BJ (cell line): Measurements from ENCODE around the gene DSP. TPM values are rescaled to one million over a fixed set of nuclear protein-coding genes. Genes with fewer than 3 reads are reported as not detected.

ENCODE experiments used
- CTCF ChIA-PET: fragments of 350-600 bp; formaldehyde crosslinking; extraction: SDS; loops from one replicate; lab custom pipeline; 2021; ENCODE audit warnings: antibody characterized with exemption, inconsistent platforms; lab: Yijun Ruan, JAX
- POLR2A ChIA-PET: fragments of 300-600 bp; sonication (Branson Sonifier 250); formaldehyde crosslinking; extraction: SDS; loops from one replicate; lab custom pipeline; 2021; ENCODE audit warnings: antibody characterized with exemption; lab: Charles Lee
- DNase-seq: peaks from one replicate; pipeline ENCODE4 v3.0.0-alpha.2; 2011; ENCODE audit warnings: low read depth
- H3K27me3 ChIP-seq: 2 replicates; pipeline ENCODE4 v1.6.0; 2011; ENCODE audit warnings: low read length; ENCODE audit not compliant: control insufficient read depth, insufficient read depth
- H3K36me3 ChIP-seq: 2 replicates; pipeline ENCODE4 v1.5.1; 2011; ENCODE audit warnings: low read length; ENCODE audit not compliant: control insufficient read depth, insufficient read depth
- H3K4me3 ChIP-seq: 2 replicates; pipeline ENCODE4 v1.5.1; 2011; ENCODE audit warnings: low read depth, mild to moderate bottlenecking, control low read depth, low read length
- polyA plus RNA-seq: library from polyadenylated mRNA; depleted of rRNA; stranded (reverse); fragments of >200 nt; gene quantifications from 2 replicates; pipeline ENCODE4 v1.2.3, GENCODE V29; 2011
- TF ChIP-seq, protein P1 (sequence below): IDR thresholded peaks from 2 replicates; pipeline ENCODE4 v1.5.1; 2011; ENCODE audit warnings: low read depth, mild to moderate bottlenecking, control low read depth, inconsistent platforms, low read length, moderate library complexity; ENCODE audit not compliant: insufficient read depth

DSP gene
- polyA plus RNA-seq, 1 experiment = 11.0 TPM

DNA sequence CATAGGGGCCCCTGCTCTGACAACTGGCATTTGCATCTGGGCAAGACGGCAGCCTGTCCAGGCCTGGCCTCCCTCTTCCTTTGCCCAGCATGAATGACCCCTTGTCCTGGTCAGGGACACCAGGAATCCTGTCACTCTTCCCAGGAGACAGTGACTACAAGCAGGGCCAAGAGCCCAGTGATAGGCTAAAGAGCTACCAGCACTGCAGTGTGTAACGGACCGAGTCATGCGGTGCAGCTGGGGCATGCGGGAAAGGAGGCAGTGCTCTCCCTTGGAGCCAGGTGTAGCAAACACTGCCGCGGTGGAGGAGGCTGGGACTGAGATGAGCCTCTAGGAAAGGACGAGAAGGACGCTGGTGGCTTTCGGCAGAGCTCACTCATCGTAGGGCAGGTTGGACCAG is 38.7 kb upstream of the DSP start:
- ChIA-PET CTCF (interaction anchor here (0.8 to 1.7 kb wide), 2 partner anchors 11 to 25 kb away, joined by 3 read pairs; no protein-coding TSS in a partner anchor), POLR2A (no interaction called here)
- Histone ChIP-seq H3K4me3 (no peak overlapping the region), H3K27me3 (no peaks in the 10 kb centered on the region), H3K36me3 (no peaks in the 10 kb centered on the region)
- TF ChIP-seq, protein P1, sequence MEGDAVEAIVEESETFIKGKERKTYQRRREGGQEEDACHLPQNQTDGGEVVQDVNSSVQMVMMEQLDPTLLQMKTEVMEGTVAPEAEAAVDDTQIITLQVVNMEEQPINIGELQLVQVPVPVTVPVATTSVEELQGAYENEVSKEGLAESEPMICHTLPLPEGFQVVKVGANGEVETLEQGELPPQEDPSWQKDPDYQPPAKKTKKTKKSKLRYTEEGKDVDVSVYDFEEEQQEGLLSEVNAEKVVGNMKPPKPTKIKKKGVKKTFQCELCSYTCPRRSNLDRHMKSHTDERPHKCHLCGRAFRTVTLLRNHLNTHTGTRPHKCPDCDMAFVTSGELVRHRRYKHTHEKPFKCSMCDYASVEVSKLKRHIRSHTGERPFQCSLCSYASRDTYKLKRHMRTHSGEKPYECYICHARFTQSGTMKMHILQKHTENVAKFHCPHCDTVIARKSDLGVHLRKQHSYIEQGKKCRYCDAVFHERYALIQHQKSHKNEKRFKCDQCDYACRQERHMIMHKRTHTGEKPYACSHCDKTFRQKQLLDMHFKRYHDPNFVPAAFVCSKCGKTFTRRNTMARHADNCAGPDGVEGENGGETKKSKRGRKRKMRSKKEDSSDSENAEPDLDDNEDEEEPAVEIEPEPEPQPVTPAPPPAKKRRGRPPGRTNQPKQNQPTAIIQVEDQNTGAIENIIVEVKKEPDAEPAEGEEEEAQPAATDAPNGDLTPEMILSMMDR = no peak
- no peak for DNase-seq

DNA sequence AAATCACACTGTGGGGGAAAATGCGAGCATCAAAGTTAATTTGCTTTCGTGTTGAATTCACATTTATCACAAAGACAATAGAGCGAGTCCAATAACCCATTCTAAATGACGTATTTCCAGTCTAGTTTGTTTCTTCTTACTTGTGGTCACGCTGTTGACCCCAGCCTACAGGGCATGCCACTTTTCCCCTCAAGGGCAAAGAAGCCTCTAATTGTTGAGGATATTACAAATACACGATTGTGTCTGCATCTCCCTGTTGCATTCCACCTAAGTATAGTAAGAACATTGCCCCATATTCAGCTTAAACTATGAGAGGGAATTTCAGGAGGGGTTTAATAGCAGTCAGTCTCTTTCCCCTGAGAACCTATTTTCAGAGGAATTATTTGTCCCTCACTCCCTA is 37.4 kb upstream of the DSP start:
- Histone ChIP-seq H3K36me3 (no peaks in the 10 kb centered on the region), H3K27me3 (no peaks in the 10 kb centered on the region), H3K4me3 (no peak overlapping the region)
- no peak for DNase-seq
- TF ChIP-seq, protein P1 = no peak
- POLR2A ChIA-PET = no interaction called here
- CTCF ChIA-PET = interaction anchor here (1.7 kb wide), 1 partner anchor 10 kb away, joined by 3 read pairs; no protein-coding TSS in a partner anchor

DNA sequence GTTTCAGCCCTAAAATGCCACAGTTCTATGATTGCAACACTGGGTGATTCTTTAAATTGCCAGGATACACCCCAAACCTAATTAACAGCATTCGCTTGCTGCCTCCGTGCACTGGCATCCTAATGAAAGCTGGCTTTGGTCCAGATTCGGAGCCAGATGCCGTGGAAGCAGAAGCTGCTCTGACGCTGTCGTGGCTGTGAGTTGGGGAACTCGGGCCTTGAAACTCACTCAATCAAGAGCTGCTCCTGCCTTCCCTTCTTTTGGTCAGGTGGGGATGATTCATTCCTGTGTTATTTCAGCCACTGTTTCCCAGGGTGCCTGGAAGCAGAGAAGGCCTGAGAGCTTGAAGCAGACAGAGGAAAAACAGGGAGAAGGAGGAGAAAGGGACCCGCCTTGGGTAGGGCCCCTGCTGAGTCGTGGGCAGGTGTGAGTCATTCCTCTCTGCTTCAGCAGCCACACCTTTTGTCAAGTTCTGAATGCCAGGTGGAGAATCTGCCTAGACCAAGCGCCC is 36.2 kb upstream of the DSP start:
- H3K27me3 ChIP-seq = no peaks in the 10 kb centered on the region
- DNase-seq = peak; percentile 18
- TF ChIP-seq, protein P1 = no peak
- no peak overlapping the region for H3K4me3 ChIP-seq
- CTCF ChIA-PET = interaction anchor here (0.6 kb wide), 1 partner anchor 25 kb away, joined by 3 read pairs; no protein-coding TSS in a partner anchor
- POLR2A ChIA-PET = no interaction called here
- no peaks in the 10 kb centered on the region for H3K36me3 ChIP-seq

DNA sequence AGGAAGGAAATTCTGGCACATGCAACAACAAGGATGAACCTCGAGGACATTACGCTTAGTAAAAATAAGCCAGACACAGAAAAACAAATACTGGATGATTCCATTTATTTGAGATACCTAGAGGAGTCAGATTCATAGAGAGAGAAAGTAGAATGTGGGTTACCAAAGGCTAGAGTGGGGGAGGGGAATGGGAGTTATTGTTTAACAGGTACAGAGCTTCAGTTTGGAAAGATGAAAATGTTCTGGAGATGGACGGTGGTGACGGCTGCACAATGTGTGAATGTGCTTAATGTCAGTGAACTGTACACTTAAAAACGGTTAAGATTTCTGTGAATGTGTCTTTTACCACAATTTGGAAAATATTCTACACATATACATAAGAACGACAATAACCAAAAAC is 33.9 kb upstream of the DSP start:
- no peaks in the 10 kb centered on the region for H3K27me3 ChIP-seq
- H3K36me3 ChIP-seq = no peaks in the 10 kb centered on the region
- H3K4me3 ChIP-seq = no peak overlapping the region
- POLR2A ChIA-PET = no interaction called here
- TF ChIP-seq, protein P1 = no peak
- CTCF ChIA-PET = interaction anchor here (1.6 kb wide), 1 partner anchor 11 kb away, joined by 5 read pairs; no protein-coding TSS in a partner anchor
- no peak for DNase-seq

DNA sequence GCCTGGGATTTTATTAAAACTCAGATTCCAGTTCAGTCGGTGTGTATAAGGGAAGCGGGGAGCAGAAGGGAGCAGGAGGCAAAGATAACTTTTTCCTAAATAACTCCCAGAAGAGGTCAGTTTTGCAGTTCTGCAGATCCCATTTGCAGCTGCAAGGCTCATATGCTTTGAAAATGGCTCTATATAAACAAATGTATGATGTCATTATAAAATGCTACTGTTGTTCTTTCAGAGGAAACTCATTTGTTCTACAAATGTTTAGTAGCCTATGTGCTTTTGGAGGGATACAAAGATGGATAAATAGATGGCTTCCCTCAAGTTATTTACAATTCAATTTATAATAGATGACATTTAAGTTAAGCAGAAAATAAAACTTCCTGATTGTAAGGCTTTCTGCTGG is 29.2 kb upstream of the DSP start:
- TF ChIP-seq, protein P1 = no peak
- H3K36me3 ChIP-seq = no peaks in the 10 kb centered on the region
- ChIA-PET CTCF (interaction anchor here (0.6 kb wide), 1 partner anchor 12 kb away, joined by 3 read pairs; no protein-coding TSS in a partner anchor), POLR2A (no interaction called here)
- no peak for DNase-seq
- peaks cover 5% of the 10 kb centered on the region; the same call in 1 of the 2 replicates for H3K27me3 ChIP-seq
- no peak overlapping the region for H3K4me3 ChIP-seq
